ENCODE data around the gene STRN.

DNA sequence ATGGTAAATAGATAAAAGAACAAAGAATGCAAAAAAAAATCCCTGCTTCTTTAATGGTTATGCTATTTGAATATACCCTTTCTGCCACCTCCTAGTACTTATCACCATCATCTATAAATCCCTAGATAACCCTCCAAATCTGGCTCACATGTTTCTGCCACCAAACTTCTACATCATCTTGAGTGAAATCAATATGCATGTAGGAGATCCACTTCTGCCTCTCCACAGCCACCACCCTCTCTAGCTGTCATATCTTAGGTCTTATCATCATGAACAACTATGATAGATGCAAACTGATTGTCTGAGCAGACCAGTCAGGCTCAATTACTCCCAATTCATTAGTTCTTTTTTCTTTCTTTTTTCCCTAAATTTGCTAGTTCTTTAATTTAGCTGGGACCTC, 55.3 kb downstream of the STRN start:
- TF ChIP-seq, protein P1, sequence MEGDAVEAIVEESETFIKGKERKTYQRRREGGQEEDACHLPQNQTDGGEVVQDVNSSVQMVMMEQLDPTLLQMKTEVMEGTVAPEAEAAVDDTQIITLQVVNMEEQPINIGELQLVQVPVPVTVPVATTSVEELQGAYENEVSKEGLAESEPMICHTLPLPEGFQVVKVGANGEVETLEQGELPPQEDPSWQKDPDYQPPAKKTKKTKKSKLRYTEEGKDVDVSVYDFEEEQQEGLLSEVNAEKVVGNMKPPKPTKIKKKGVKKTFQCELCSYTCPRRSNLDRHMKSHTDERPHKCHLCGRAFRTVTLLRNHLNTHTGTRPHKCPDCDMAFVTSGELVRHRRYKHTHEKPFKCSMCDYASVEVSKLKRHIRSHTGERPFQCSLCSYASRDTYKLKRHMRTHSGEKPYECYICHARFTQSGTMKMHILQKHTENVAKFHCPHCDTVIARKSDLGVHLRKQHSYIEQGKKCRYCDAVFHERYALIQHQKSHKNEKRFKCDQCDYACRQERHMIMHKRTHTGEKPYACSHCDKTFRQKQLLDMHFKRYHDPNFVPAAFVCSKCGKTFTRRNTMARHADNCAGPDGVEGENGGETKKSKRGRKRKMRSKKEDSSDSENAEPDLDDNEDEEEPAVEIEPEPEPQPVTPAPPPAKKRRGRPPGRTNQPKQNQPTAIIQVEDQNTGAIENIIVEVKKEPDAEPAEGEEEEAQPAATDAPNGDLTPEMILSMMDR (IDR thresholded peaks at IDR 0.05), result no peak
- TF ChIP-seq POLR2A (IDR thresholded peaks at IDR 0.05), result no peak

Data from esophagus squamous epithelium (tissue), 4 donors.